Fibroblast of lung (primary cell): ENCODE measurements around the gene ARAP2. TPM values are rescaled to one million over a fixed set of nuclear protein-coding genes. Genes with fewer than 3 reads are reported as not detected.

Source experiments
- DNase-seq, 2 donors: peaks; one replicate each; pipeline versions ENCODE4 v3.0.0 to v3.0.0-alpha.2; 2010; ENCODE audit warnings: low read depth in 2 of 2
- H2AFZ ChIP-seq: 2 replicates; pipeline ENCODE4 v1.5.1; 2012; ENCODE audit warnings: low read length, control low read depth, inconsistent platforms
- H3K27ac ChIP-seq: 2 replicates; pipeline ENCODE4 v1.5.1; 2011; ENCODE audit warnings: low read length, control low read depth; ENCODE audit not compliant: insufficient read depth
- H3K27me3 ChIP-seq: 2 replicates; pipeline ENCODE4 v1.5.1; 2011; ENCODE audit warnings: mild to moderate bottlenecking, low read length; ENCODE audit not compliant: control insufficient read depth, insufficient read depth
- H3K36me3 ChIP-seq: 2 replicates; pipeline ENCODE4 v1.5.1; 2011; ENCODE audit warnings: low read length; ENCODE audit not compliant: control insufficient read depth, insufficient read depth
- H3K4me1 ChIP-seq: 2 replicates; pipeline ENCODE4 v1.5.1; 2011; ENCODE audit warnings: low read length; ENCODE audit not compliant: control insufficient read depth, insufficient read depth; ENCODE audit errors: extremely low read depth
- H3K4me2 ChIP-seq: 2 replicates; pipeline ENCODE4 v1.5.1; 2011; ENCODE audit warnings: low read length, control low read depth; ENCODE audit not compliant: insufficient read depth; ENCODE audit errors: extremely low read depth
- H3K4me3 ChIP-seq, 4 experiments: fragments of 200-600 bp in 1 of 4; sonication (generic) in 1 of 4; replicated peaks in 1 of 4; 2 replicates each; pipeline ENCODE4 v1.5.1; 2011 to 2016; ENCODE audit warnings: low read length in 4 of 4, low read depth in 3 of 4, mild to moderate bottlenecking in 3 of 4, control low read depth in 2 of 4, inconsistent platforms in 1 of 4, mixed read lengths in 1 of 4; ENCODE audit not compliant: insufficient read depth in 1 of 4; ENCODE audit errors: control extremely low read depth in 1 of 4
- H3K79me2 ChIP-seq: 2 replicates; pipeline ENCODE4 v1.5.1; 2012; ENCODE audit warnings: mild to moderate bottlenecking, low read length, inconsistent platforms; ENCODE audit not compliant: control insufficient read depth, insufficient read depth
- H3K9ac ChIP-seq: 2 replicates; pipeline ENCODE4 v1.5.1; 2011; ENCODE audit warnings: mild to moderate bottlenecking, low read length, control low read depth; ENCODE audit not compliant: insufficient read depth
- H3K9me3 ChIP-seq: 2 replicates; pipeline ENCODE4 v1.5.1; 2012; ENCODE audit warnings: low read depth, low read length; ENCODE audit not compliant: control insufficient read depth, insufficient read depth
- H4K20me1 ChIP-seq: 2 replicates; pipeline ENCODE4 v1.5.1; 2011; ENCODE audit warnings: low read length; ENCODE audit not compliant: control insufficient read depth, insufficient read depth; ENCODE audit errors: extremely low read depth
- CTCF ChIP-seq, 2 donors: IDR thresholded peaks in 1 of 2; conservative IDR thresholded peaks in 1 of 2; 1 replicate in 1 of 2; 2 replicates in 1 of 2; pipeline ENCODE4 v1.5.1; 2011 to 2012; ENCODE audit warnings: low read length in 2 of 2, control low read depth in 1 of 2, inconsistent platforms in 1 of 2, low read depth in 1 of 2, mild to moderate bottlenecking in 1 of 2
- EZH2 ChIP-seq: IDR thresholded peaks from 2 replicates; pipeline ENCODE4 v1.5.1; 2012; ENCODE audit warnings: low read length, control low read depth, mild to moderate bottlenecking; ENCODE audit errors: missing control alignments
- polyA plus RNA-seq, 2 donors: library from polyadenylated mRNA; depleted of rRNA in 1 of 2; stranded (reverse) in 1 of 2; unstranded in 1 of 2; fragments of >200 nt; gene quantifications; 2 replicates each; pipeline ENCODE4 v1.2.1, GENCODE V29; 2011 to 2012; ENCODE audit warnings: missing spikeins in 1 of 2
- total RNA-seq: library from RNA; depleted of rRNA; stranded (reverse); fragments of >200 nt; gene quantifications from 2 replicates; pipeline ENCODE4 v1.2.1, GENCODE V29; 2014

ARAP2 gene
- total and polyA plus RNA-seq, 2 donors (not counting 1 experiment from before 2014, with no cell fraction given): 0.05 to 3.0 TPM

- Histone ChIP-seq H4K20me1 (no peaks in the 10 kb centered on the region), H3K9me3 (no peaks in the 10 kb centered on the region), H3K27me3 (no peaks in the 10 kb centered on the region), H2AFZ (no peak overlapping the region), H3K36me3 (no peaks in the 10 kb centered on the region), H3K79me2 (no peaks in the 10 kb centered on the region), H3K9ac (no peak overlapping the region), H3K4me1 (no peaks in the 10 kb centered on the region), H3K4me3 (no peak overlapping the region), H3K27ac (no peak overlapping the region), H3K4me2 (no peak overlapping the region)
- DNase-seq: no peak
- TF ChIP-seq EZH2 (no peak), CTCF (conservative IDR thresholded peaks at IDR 0.05 in 1 of 2, IDR thresholded peaks at IDR 0.05 in 1 of 2; ENCODE audit: low read depth in 1 of 2, low read length in 2 of 2) (no peak)
These were observed 177.2 kb downstream of the ARAP2 start for GRCh38 chr4:36067116-36067515.

GRCh38 chr4:36065274-36065871 lies 178.9 kb downstream of the ARAP2 start:
- DNase-seq: no peak
- Histone ChIP-seq H3K9me3 (no peaks in the 10 kb centered on the region), H3K4me2 (no peak overlapping the region), H3K27ac (no peak overlapping the region), H3K4me1 (no peaks in the 10 kb centered on the region), H4K20me1 (no peaks in the 10 kb centered on the region), H3K27me3 (no peaks in the 10 kb centered on the region), H3K9ac (no peak overlapping the region), H3K36me3 (no peaks in the 10 kb centered on the region), H2AFZ (no peak overlapping the region), H3K79me2 (no peaks in the 10 kb centered on the region), H3K4me3 (no peak overlapping the region)
- no peak for TF ChIP-seq EZH2
- TF ChIP-seq CTCF (conservative IDR thresholded peaks at IDR 0.05 in 1 of 2, IDR thresholded peaks at IDR 0.05 in 1 of 2; ENCODE audit: low read depth in 1 of 2, low read length in 2 of 2): no peak

- no peak overlapping the region for H3K27ac ChIP-seq
- no peak overlapping the region for H2AFZ ChIP-seq
- no peaks in the 10 kb centered on the region for H4K20me1 ChIP-seq
- no peak for TF ChIP-seq CTCF (conservative IDR thresholded peaks at IDR 0.05 in 1 of 2, IDR thresholded peaks at IDR 0.05 in 1 of 2; ENCODE audit: low read depth in 1 of 2, low read length in 2 of 2)
- no peak for TF ChIP-seq EZH2
- no peaks in the 10 kb centered on the region for H3K79me2 ChIP-seq
- H3K27me3 ChIP-seq: no peaks in the 10 kb centered on the region
- no peaks in the 10 kb centered on the region for H3K4me1 ChIP-seq
- no peaks in the 10 kb centered on the region for H3K9me3 ChIP-seq
- no peak overlapping the region for H3K9ac ChIP-seq
- no peak overlapping the region for H3K4me3 ChIP-seq
- no peak overlapping the region for H3K4me2 ChIP-seq
- H3K36me3 ChIP-seq: no peaks in the 10 kb centered on the region
- DNase-seq: peak in 1 of 2 donors; percentile 5
These were observed 180.2 kb downstream of the ARAP2 start for GRCh38 chr4:36064117-36064516.
